Gastroesophageal sphincter (tissue), 3 donors: ENCODE results near the gene TMEM163.

Source experiments
- CTCF ChIP-seq, 4 experiments: fragments of 200-600 bp in 2 of 4; fragments of 450-650 bp in 2 of 4; sonication (generic) in 1 of 4; IDR thresholded peaks; one replicate each; pipeline ENCODE4 v1.5.1; 2017 to 2019; ENCODE audit warnings: antibody characterized with exemption in 4 of 4, mild to moderate bottlenecking in 2 of 4, moderate library complexity in 2 of 4
- EP300 ChIP-seq: sonication (generic); formaldehyde crosslinking; IDR thresholded peaks from one replicate; pipeline ENCODE4 v1.6.1; 2017; ENCODE audit warnings: antibody characterized with exemption, mild to moderate bottlenecking

GRCh38 chr2:134454426-134454825 is 264.4 kb downstream of the TMEM163 start:
- TF ChIP-seq EP300 (no peak), CTCF (IDR thresholded peaks at IDR 0.05) (no peak)
